HepG2 (cell line): Measurements from ENCODE around the gene CPXM2. TPM values are rescaled to one million over a fixed set of nuclear protein-coding genes. Genes with fewer than 3 reads are reported as not detected.

Experiments
- ATAC-seq: fragments of 200-7000 bp; cut with Tn5 transposase; 3 replicates; pipeline ENCODE4 v1.9.1; 2020; ENCODE audit warnings: mild to moderate bottlenecking, moderate library complexity
- BruUV-seq: library from RNA; stranded (reverse); fragments of 400-500 nt; replicated peaks from 2 replicates; lab custom pipeline; 2021; lab: Mats Ljungman, UMichigan
- CTCF ChIA-PET: fragments of 300-600 bp; formaldehyde crosslinking; extraction: SDS; loops from one replicate; lab custom pipeline; 2021; ENCODE audit warnings: low total read pairs, inconsistent platforms, low intra/inter-chr PET ratio; lab: Yijun Ruan, JAX
- POLR2A ChIA-PET: fragments of 350-600 bp; sonication (Branson Sonifier 250); formaldehyde crosslinking; loops from one replicate; lab custom pipeline; 2020; ENCODE audit warnings: antibody characterized with exemption, inconsistent platforms; lab: Yijun Ruan, JAX
- DNase-seq: peaks from one replicate; pipeline ENCODE4 v3.0.0-alpha.2; 2015; ENCODE audit warnings: low spot score
- FAIRE-seq: peaks from 3 replicates; lab custom pipeline; 2011; peaks lifted over from hg19 to GRCh38; lab: Jason Lieb, UNC
- H2AFZ ChIP-seq: one replicate; pipeline ENCODE4 v1.6.1; 2011; ENCODE audit warnings: low read length, inconsistent platforms
- H3K27ac ChIP-seq: fragments of 300-600 bp; 3 replicates; pipeline ENCODE4 v1.8.0; 2011; ENCODE audit warnings: mixed run types, mild to moderate bottlenecking, mixed read lengths, low read length, inconsistent platforms; ENCODE audit not compliant: insufficient read depth; ENCODE audit errors: extremely low read length
- H3K27me3 ChIP-seq, 2 experiments: fragments of 200-600 bp in 1 of 2; 2 replicates in 1 of 2; 3 replicates in 1 of 2; pipeline versions ENCODE4 v1.6.0 to v1.8.0; 2011; ENCODE audit warnings: low read length in 2 of 2, mild to moderate bottlenecking in 2 of 2, moderate library complexity in 2 of 2, inconsistent platforms in 1 of 2; ENCODE audit not compliant: insufficient read depth in 2 of 2, control insufficient read depth in 1 of 2
- H3K36me3 ChIP-seq, 2 experiments: fragments of 200-600 bp in 1 of 2; replicated peaks in 1 of 2; 2 replicates in 1 of 2; 3 replicates in 1 of 2; pipeline versions ENCODE4 v1.5.1 to v1.8.0; 2011; ENCODE audit warnings: low read length in 2 of 2, inconsistent platforms in 1 of 2; ENCODE audit not compliant: insufficient read depth in 2 of 2, control insufficient read depth in 1 of 2
- H3K4me1 ChIP-seq: 2 replicates; pipeline ENCODE4 v1.5.1; 2012; ENCODE audit warnings: low read length, inconsistent platforms; ENCODE audit not compliant: insufficient read depth
- H3K4me2 ChIP-seq: 2 replicates; pipeline ENCODE4 v1.6.0; 2011; ENCODE audit warnings: low read depth, low read length, inconsistent platforms
- H3K4me3 ChIP-seq, 3 experiments: fragments of 200-600 bp in 1 of 3; sonication (generic), shearing (Covaris generic) in 1 of 3; replicated peaks in 1 of 3; 2 replicates each; pipeline ENCODE4 v1.5.1; 2011 to 2016; ENCODE audit warnings: low read length in 3 of 3, inconsistent platforms in 2 of 3, low read depth in 2 of 3, mild to moderate bottlenecking in 2 of 3, control low read depth in 1 of 3, mixed read lengths in 1 of 3; ENCODE audit not compliant: insufficient read depth in 1 of 3
- H3K79me2 ChIP-seq: one replicate; pipeline ENCODE4 v1.6.1; 2011; ENCODE audit warnings: low read length, inconsistent platforms; ENCODE audit not compliant: insufficient read depth
- H3K9ac ChIP-seq: 2 replicates; pipeline ENCODE4 v1.6.0; 2011; ENCODE audit warnings: mild to moderate bottlenecking, low read depth, low read length, inconsistent platforms; ENCODE audit not compliant: insufficient read depth
- H3K9me3 ChIP-seq: 2 replicates; pipeline ENCODE4 v1.5.1; 2012; ENCODE audit warnings: mild to moderate bottlenecking, low read length
- H4K20me1 ChIP-seq: 2 replicates; pipeline ENCODE4 v1.6.0; 2011; ENCODE audit warnings: inconsistent platforms, mild to moderate bottlenecking, low read length, moderate library complexity; ENCODE audit not compliant: insufficient read depth
- EHMT2 ChIP-seq: fragments of 200-600 bp; sonication (generic); IDR thresholded peaks from 2 replicates; pipeline ENCODE4 v1.7.0; 2017; ENCODE audit warnings: antibody characterized with exemption, low read depth, low read length, borderline replicate concordance
- FOXJ3 ChIP-seq: sonication (generic); formaldehyde crosslinking; IDR thresholded peaks from 2 replicates; pipeline ENCODE4 v1.4.0; 2020; ENCODE audit warnings: missing genetic modification reagents, mild to moderate bottlenecking, borderline replicate concordance
- HIVEP1 ChIP-seq: sonication (generic); formaldehyde crosslinking; IDR thresholded peaks from 2 replicates; pipeline ENCODE4 v1.4.0; 2020; ENCODE audit warnings: mild to moderate bottlenecking, missing genetic modification reagents
- KDM6A ChIP-seq: IDR thresholded peaks from 2 replicates; pipeline ENCODE4 v1.6.1; 2016; ENCODE audit warnings: low read depth
- MTERF4 ChIP-seq: sonication (generic); formaldehyde crosslinking; IDR thresholded peaks from 2 replicates; pipeline ENCODE4 v1.8.0; 2023; ENCODE audit warnings: mild to moderate bottlenecking, missing genetic modification reagents
- RCOR2 ChIP-seq: IDR thresholded peaks from 2 replicates; pipeline ENCODE4 v1.6.1; 2016; ENCODE audit warnings: missing biosample characterization, missing genetic modification reagents
- SIX4 ChIP-seq: sonication (generic); formaldehyde crosslinking; IDR thresholded peaks from 2 replicates; pipeline ENCODE4 v1.4.0; 2020; ENCODE audit warnings: missing genetic modification reagents
- SOX5 ChIP-seq: IDR thresholded peaks from 2 replicates; pipeline ENCODE4 v1.6.1; 2016; ENCODE audit warnings: borderline replicate concordance
- TMF1 ChIP-seq: sonication (generic); formaldehyde crosslinking; IDR thresholded peaks from 2 replicates; pipeline ENCODE4 v1.8.1; 2022; ENCODE audit warnings: low read depth, missing genetic modification reagents
- ZBTB10 ChIP-seq: sonication (generic); formaldehyde crosslinking; IDR thresholded peaks from 2 replicates; pipeline ENCODE4 v1.4.0; 2020; ENCODE audit warnings: missing genetic modification reagents, borderline replicate concordance
- ZBTB26 ChIP-seq: IDR thresholded peaks from 2 replicates; pipeline ENCODE4 v1.6.1; 2016; ENCODE audit warnings: missing compliant biosample characterization, missing genetic modification reagents, borderline replicate concordance
- ZNF552 ChIP-seq: sonication (generic); formaldehyde crosslinking; IDR thresholded peaks from 2 replicates; pipeline ENCODE4 v1.9.0; 2022; ENCODE audit warnings: missing genetic modification reagents, mild to moderate bottlenecking, borderline replicate concordance
- ZNF710 ChIP-seq: sonication (generic); formaldehyde crosslinking; IDR thresholded peaks from 2 replicates; pipeline ENCODE4 v1.5.0; 2020; ENCODE audit warnings: mild to moderate bottlenecking, missing genetic modification reagents, borderline replicate concordance
- ZNF75D ChIP-seq: sonication (generic); formaldehyde crosslinking; IDR thresholded peaks from 2 replicates; pipeline ENCODE4 v1.8.1; 2023; ENCODE audit warnings: missing genetic modification reagents, mild to moderate bottlenecking, borderline replicate concordance
- WGBS: methylation state at CpG from one replicate; pipeline ENCODE4 v1.1.6; 2017; ENCODE audit warnings: low lambda C conversion rate; 5-methylcytosine and 5-hydroxymethylcytosine counted together
- in situ Hi-C: cut with HindIII; loops from 2 replicates; pipeline ENCODE4 v1.10.0; 2017; ENCODE audit warnings: low pct_unique_long_range_greater_than_20kb; ENCODE audit not compliant: extremely low pct_ligation_motif_present
- intact Hi-C: fragments of 100-400 bp; cut with micrococcal nuclease; formaldehyde crosslinking; loops from one replicate; pipeline ENCODE4 v1.10.0; 2022; ENCODE audit not compliant: unreplicated experiment
- polyA plus RNA-seq, 8 experiments: library from polyadenylated mRNA; depleted of rRNA in 3 of 8; stranded (reverse) in 7 of 8; unstranded in 1 of 8; fragments of >200 nt; fragmentation: Illumina TruSeq in 4 of 8; extraction: Trizol in 4 of 8; gene quantifications; 2 replicates each; pipeline versions ENCODE4 v1.2.1 to v1.2.3, GENCODE V29; 2011 to 2016; ENCODE audit warnings: low read depth in 4 of 8, missing spikeins in 1 of 8, mixed read lengths in 1 of 8; ENCODE audit not compliant: insufficient read depth in 1 of 8
- total RNA-seq, 5 experiments: library from RNA; depleted of rRNA; stranded (reverse); fragments of >200 nt; fragmentation: Illumina TruSeq; extraction: Trizol; gene quantifications; 2 replicates each; pipeline ENCODE4 v1.2.3, GENCODE V29; 2016; ENCODE audit warnings: low read depth in 1 of 5

Gene CPXM2
- total and polyA plus RNA-seq, 2 of the 13 experiments (the other 11 are each of a cell fraction or from before 2014, with no cell fraction given) = 0.03 TPM; not detected in 1

GRCh38 chr10:123929791-123930190, 38.2 kb upstream of the CPXM2 start:
- no peak overlapping the region for H3K27ac ChIP-seq
- no peak for FAIRE-seq
- H3K4me3 ChIP-seq = no peak overlapping the region
- 0 out of 5 replicates have a peak, but pooled peaks cover 2 to 3% of the 10 kb centered on the region in 2 experiments for H3K27me3 ChIP-seq
- no TSS peak for BruUV-seq
- 3% methylated on average over 5 of the region's 7 CpGs for WGBS
- no peak overlapping the region for H3K4me2 ChIP-seq
- no peaks in the 10 kb centered on the region for H4K20me1 ChIP-seq
- no peaks in the 10 kb centered on the region for H3K36me3 ChIP-seq
- POLR2A ChIA-PET = no interaction called here
- TF ChIP-seq HIVEP1 (CRISPR knock-in tag) = no peak
- TF ChIP-seq TMF1 (CRISPR knock-in tag) = no peak
- TF ChIP-seq SIX4 (CRISPR knock-in tag) = no peak
- TF ChIP-seq FOXJ3 (CRISPR knock-in tag) = no peak
- no peak for TF ChIP-seq MTERF4 (CRISPR knock-in tag)
- TF ChIP-seq KDM6A (CRISPR knock-in tag) = no peak
- no peak for TF ChIP-seq EHMT2
- TF ChIP-seq ZBTB10 (CRISPR knock-in tag) = no peak
- TF ChIP-seq ZBTB26 = no peak
- no peak for TF ChIP-seq RCOR2 (CRISPR knock-in tag)
- TF ChIP-seq ZNF75D (CRISPR knock-in tag) = no peak
- no peak for TF ChIP-seq ZNF710
- TF ChIP-seq ZNF552 (CRISPR knock-in tag) = no peak
- no peak for TF ChIP-seq SOX5 (CRISPR knock-in tag)
- TF ChIP-seq, all 625 proteins: peak for 0
- Histone ChIP-seq H2AFZ (no peak overlapping the region), H3K4me1 (no peaks in the 10 kb centered on the region), H3K79me2 (no peaks in the 10 kb centered on the region), H3K9ac (no peak overlapping the region), H3K9me3 (peaks cover 19% of the 10 kb centered on the region; the same call in 1 of the 2 replicates)
- CTCF ChIA-PET = no interaction called here
- intact Hi-C loops (no loop called here), in situ Hi-C loops (no loop called here)
- no peak for DNase-seq
- ATAC-seq = no peak
